Aorta (tissue), 5 donors: ENCODE data around the gene DPP10. TPM values are rescaled to one million over a fixed set of nuclear protein-coding genes. Genes with fewer than 3 reads are reported as not detected.

ENCODE experiments used
- ATAC-seq: fragments of 200-7000 bp; cut with Tn5 transposase; one replicate; pipeline ENCODE4 v1.9.1; 2022; ENCODE audit warnings: moderate library complexity; ENCODE audit not compliant: low FRiP score
- DNase-seq, 2 donors: peaks; one replicate each; pipeline ENCODE4 v3.0.0-alpha.2; 2020
- H3K27ac ChIP-seq, 2 donors: one replicate each; pipeline ENCODE4 v1.5.1; 2013; ENCODE audit warnings: low read length in 2 of 2, mild to moderate bottlenecking in 2 of 2, moderate library complexity in 2 of 2, control low read depth in 1 of 2, inconsistent platforms in 1 of 2, low read depth in 1 of 2
- H3K27me3 ChIP-seq, 2 donors: one replicate each; pipeline ENCODE4 v1.6.1; 2013; ENCODE audit warnings: control low read depth in 1 of 2, low read length in 1 of 2, mild to moderate bottlenecking in 1 of 2, moderate library complexity in 1 of 2; ENCODE audit not compliant: insufficient read depth in 2 of 2, control insufficient read depth in 1 of 2
- H3K36me3 ChIP-seq, 2 donors: one replicate each; pipeline ENCODE4 v1.6.1; 2013; ENCODE audit warnings: control low read depth in 1 of 2, low read length in 1 of 2, mild to moderate bottlenecking in 1 of 2; ENCODE audit not compliant: insufficient read depth in 2 of 2, control insufficient read depth in 1 of 2
- H3K4me1 ChIP-seq, 2 donors: one replicate each; pipeline ENCODE4 v1.6.1; 2013; ENCODE audit warnings: low read length in 2 of 2, control low read depth in 1 of 2, mild to moderate bottlenecking in 1 of 2, moderate library complexity in 1 of 2; ENCODE audit not compliant: insufficient read depth in 2 of 2, control insufficient read depth in 1 of 2
- H3K4me3 ChIP-seq, 2 donors: one replicate each; pipeline ENCODE4 v1.5.1; 2013; ENCODE audit warnings: low read length in 2 of 2, control low read depth in 1 of 2, mild to moderate bottlenecking in 1 of 2
- H3K9me3 ChIP-seq: one replicate; pipeline ENCODE4 v1.6.1; 2013; ENCODE audit warnings: mild to moderate bottlenecking, low read length; ENCODE audit not compliant: control insufficient read depth
- WGBS, 2 donors: extraction: QIAGEN DNeasy Blood & Tissue Kit; methylation state at CpG; one replicate each; pipeline ENCODE4 v1.1.7; 2013; 5-methylcytosine and 5-hydroxymethylcytosine counted together
- intact Hi-C, 2 donors: fragments of 100-400 bp; cut with DNase I; formaldehyde crosslinking; loops; one replicate each; pipeline versions ENCODE4 v1.14.2 to v1.15.0; 2022
- polyA plus RNA-seq, 2 donors: library from polyadenylated mRNA; stranded (reverse); fragments of 200-250 nt; gene quantifications; one replicate each; pipeline ENCODE4 v1.2.3, GENCODE V29; 2013
- total RNA-seq, 2 donors: library from RNA; stranded (reverse); fragmentation: NEBNext Ultra II Directional; extraction: Animal tissue kit (Norgen Biotek cat#: 25700); gene quantifications; one replicate each; pipeline ENCODE4 v1.2.1, GENCODE V29; 2021
- donor health status: healthy with polysubstance abuse.
- donor health status: Bipolar disorder and iron deficiency.
- donor health status: DM: no; HTN: no; CAD: no.
- donor health status: DM: no; HTN: no; CAD: no.
- donor health status: DM: yes; HTN: yes; CAD: no.

DPP10 gene
- total and polyA plus RNA-seq, 4 donors = 0.13 TPM; not detected in 3

DNA sequence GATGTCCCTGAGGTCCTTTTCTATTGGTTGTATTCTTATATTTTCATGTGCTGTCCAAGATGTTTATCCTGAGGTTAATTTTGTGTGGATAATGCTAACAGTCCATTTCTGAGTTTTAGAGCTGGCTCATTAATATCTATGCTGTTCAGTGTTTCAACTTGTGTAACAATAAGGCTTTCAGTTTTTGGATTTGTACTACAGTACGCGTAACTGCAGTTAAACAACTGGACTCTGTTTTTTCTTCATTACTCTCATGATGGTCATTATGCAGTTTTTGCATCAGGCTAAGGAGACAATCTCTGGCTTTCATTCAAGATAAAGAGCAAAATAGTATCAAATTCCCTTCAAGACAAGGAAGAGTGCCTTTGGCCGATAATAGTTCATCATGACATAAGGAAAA, 1364.8 kb downstream of the DPP10 start:
- Histone ChIP-seq H3K9me3 (no peaks in the 10 kb centered on the region), H3K36me3 (no peaks in the 10 kb centered on the region), H3K4me3 (no peak overlapping the region), H3K4me1 (no peaks in the 10 kb centered on the region), H3K27ac (no peak overlapping the region), H3K27me3 (no peaks in the 10 kb centered on the region)
- intact Hi-C loops = no loop called here
- no peak for DNase-seq
- WGBS, 2 donors = 84 to 85% methylated on average over 3 of the region's 3 CpGs
- ATAC-seq = no peak

- H3K27ac ChIP-seq = no peak overlapping the region
- H3K36me3 ChIP-seq = no peaks in the 10 kb centered on the region
- no peaks in the 10 kb centered on the region for H3K4me1 ChIP-seq
- DNase-seq (no peak), ATAC-seq (no peak)
- no peaks in the 10 kb centered on the region for H3K27me3 ChIP-seq
- 85 to 95% methylated on average over 1 of the region's 1 CpG for WGBS, 2 donors
- H3K9me3 ChIP-seq = no peaks in the 10 kb centered on the region
- intact Hi-C loops = no loop called here
- no peak overlapping the region for H3K4me3 ChIP-seq
Observed at GRCh38 chr2:115825912-115826311, 1383.5 kb downstream of the DPP10 start.

- no peaks in the 10 kb centered on the region for H3K4me1 ChIP-seq
- H3K4me3 ChIP-seq = no peak overlapping the region
- H3K27me3 ChIP-seq = no peaks in the 10 kb centered on the region
- no peak overlapping the region for H3K27ac ChIP-seq
- no peaks in the 10 kb centered on the region for H3K36me3 ChIP-seq
- no peak for ATAC-seq
- intact Hi-C loops = no loop called here
- H3K9me3 ChIP-seq = no peaks in the 10 kb centered on the region
- no peak for DNase-seq
- 79% methylated on average over 5 of the region's 5 CpGs for WGBS, 2 donors
Observed at GRCh38 chr2:115833196-115833595, 1390.8 kb downstream of the DPP10 start.

DNA sequence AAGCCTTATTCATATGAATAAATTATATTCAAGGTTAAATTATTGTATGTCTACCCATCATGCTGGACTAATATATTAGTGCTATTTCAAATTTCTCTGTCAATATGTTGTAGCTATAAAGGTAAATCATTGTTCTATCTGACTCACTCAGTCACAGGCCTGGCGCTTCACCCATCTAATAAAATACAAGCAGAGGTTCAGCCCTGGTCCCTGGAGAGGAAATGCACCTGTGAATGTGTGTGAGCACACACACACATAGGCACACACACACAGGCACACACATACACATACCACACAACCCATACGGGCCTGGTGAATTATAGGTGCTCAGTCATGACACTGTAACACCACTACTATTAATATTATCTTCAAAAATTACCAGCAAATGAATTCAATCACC, 1396.1 kb downstream of the DPP10 start:
- no peak for DNase-seq
- Histone ChIP-seq H3K4me1 (no peaks in the 10 kb centered on the region), H3K27me3 (no peaks in the 10 kb centered on the region), H3K36me3 (no peaks in the 10 kb centered on the region), H3K27ac (no peak overlapping the region), H3K9me3 (no peaks in the 10 kb centered on the region), H3K4me3 (no peak overlapping the region)
- intact Hi-C loops = no loop called here
- 66 to 67% methylated on average over 2 of the region's 2 CpGs for WGBS, 2 donors
- no peak for ATAC-seq

DNA sequence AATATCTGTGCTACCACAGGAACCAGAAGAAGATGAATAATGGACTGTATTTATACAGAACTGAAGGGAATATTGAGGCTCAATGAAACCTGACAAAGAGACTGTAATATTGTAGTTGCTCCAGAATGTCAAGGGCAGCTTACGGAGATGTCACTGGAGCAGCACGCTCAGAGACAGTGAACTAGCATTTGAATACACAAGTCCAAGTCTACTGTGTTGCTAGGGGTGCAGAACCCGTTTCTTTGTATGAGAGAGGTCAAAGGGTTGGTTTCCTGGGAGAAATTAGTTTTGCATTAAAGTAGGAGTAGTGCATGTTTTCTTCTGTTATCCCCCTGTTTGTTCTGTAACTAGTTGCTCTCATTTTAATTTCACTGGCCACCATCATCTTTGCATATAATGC, 1399.9 kb downstream of the DPP10 start:
- no peaks in the 10 kb centered on the region for H3K9me3 ChIP-seq
- H3K4me3 ChIP-seq = no peak overlapping the region
- H3K27ac ChIP-seq = no peak overlapping the region
- ATAC-seq (no peak), DNase-seq (no peak)
- no peaks in the 10 kb centered on the region for H3K4me1 ChIP-seq
- 75 to 79% methylated on average over 3 of the region's 3 CpGs for WGBS, 2 donors
- no peaks in the 10 kb centered on the region for H3K36me3 ChIP-seq
- no peaks in the 10 kb centered on the region for H3K27me3 ChIP-seq
- intact Hi-C loops = no loop called here

- intact Hi-C loops = no loop called here
- DNase-seq (no peak), ATAC-seq (no peak)
- Histone ChIP-seq H3K4me3 (no peak overlapping the region), H3K4me1 (no peaks in the 10 kb centered on the region), H3K27me3 (no peaks in the 10 kb centered on the region), H3K36me3 (no peaks in the 10 kb centered on the region), H3K9me3 (peaks cover 2% of the 10 kb centered on the region), H3K27ac (no peak overlapping the region)
- WGBS, 2 donors = 89 to 92% methylated on average over 14 of the region's 14 CpGs
Observed at GRCh38 chr2:115848192-115848591, 1405.8 kb downstream of the DPP10 start.

DNA sequence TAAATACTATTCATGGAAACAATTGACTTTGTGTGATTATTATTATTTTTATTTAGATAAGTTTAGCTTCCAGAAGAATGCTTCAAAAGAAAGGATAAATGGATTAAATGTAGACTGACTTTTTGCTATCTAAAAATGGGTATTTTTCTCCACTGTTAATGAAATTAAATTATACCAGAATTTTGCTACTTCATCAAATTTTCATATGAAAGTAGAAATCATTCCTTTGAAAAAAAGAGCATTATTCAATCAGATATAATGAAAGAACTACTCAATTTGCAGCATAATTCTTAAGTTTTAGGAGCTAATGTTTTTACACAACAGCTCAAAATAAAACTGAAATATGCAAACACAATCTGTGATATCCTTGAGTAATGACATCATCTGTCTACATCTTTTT, 1424.6 kb downstream of the DPP10 start:
- DNase-seq = no peak
- Histone ChIP-seq H3K27ac (no peak overlapping the region), H3K9me3 (no peaks in the 10 kb centered on the region), H3K27me3 (no peaks in the 10 kb centered on the region), H3K4me1 (no peaks in the 10 kb centered on the region), H3K4me3 (no peak overlapping the region), H3K36me3 (no peaks in the 10 kb centered on the region)
- intact Hi-C loops = no loop called here
- ATAC-seq = no peak

DNA sequence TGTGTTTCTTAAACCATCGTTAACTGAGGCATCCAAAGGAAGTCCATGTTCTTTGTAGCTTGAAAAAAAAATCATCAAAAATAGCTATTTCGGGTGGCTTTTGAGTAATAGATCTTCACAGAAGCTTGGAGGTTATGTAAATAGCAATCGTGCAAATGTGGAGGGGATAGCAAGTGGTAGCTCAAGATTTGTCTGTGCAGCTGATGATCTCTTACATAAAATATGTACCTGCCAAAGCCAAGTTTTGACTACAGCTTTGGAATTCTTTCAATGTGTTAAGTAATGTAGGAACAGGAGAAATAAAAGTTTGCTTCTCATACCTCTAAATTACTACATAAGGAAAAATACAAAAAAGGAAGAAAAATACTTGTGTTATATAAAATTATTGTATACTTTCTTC, 1432.0 kb downstream of the DPP10 start:
- Histone ChIP-seq H3K4me1 (no peaks in the 10 kb centered on the region), H3K36me3 (no peaks in the 10 kb centered on the region), H3K27me3 (no peaks in the 10 kb centered on the region), H3K27ac (no peak overlapping the region), H3K9me3 (no peaks in the 10 kb centered on the region), H3K4me3 (no peak overlapping the region)
- intact Hi-C loops = no loop called here
- no peak for ATAC-seq
- DNase-seq = no peak
- 23 to 38% methylated on average over 3 of the region's 3 CpGs for WGBS, 2 donors

DNA sequence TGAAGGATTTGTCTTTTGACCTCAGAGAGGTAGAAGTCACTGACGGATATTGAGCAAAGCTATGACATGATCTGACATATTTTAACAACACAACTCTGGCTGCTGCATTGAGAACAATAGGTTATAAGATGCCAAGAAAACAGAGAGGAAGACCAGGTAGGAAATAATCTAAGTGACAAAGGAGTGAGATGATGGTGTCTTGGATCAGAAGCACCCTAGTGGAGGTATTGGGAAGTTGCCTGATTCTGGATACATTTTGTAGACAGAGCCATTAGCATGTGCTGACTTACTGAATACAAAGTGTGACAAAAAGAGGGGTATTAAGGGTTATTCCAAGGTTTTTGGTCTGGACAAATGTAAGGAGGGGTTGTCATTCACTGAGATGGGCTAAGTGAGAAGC, 1438.1 kb downstream of the DPP10 start:
- no peak for ATAC-seq
- Histone ChIP-seq H3K4me3 (no peak overlapping the region), H3K27ac (no peak overlapping the region), H3K4me1 (no peaks in the 10 kb centered on the region), H3K27me3 (no peaks in the 10 kb centered on the region), H3K9me3 (no peaks in the 10 kb centered on the region), H3K36me3 (no peaks in the 10 kb centered on the region)
- intact Hi-C loops = no loop called here
- WGBS, 2 donors = 88% methylated on average over 1 of the region's 1 CpG
- DNase-seq = no peak
